SIG-M5 treated with dmso at 0.1 percent for 504 hours (cell line): Measurements from ENCODE around the gene BNC1.
"Not testable (repeated sequence)": the region's sequence is repeated elsewhere in the genome, so short reads cannot be mapped to it uniquely, and the experiment has no call there.

Source experiments
- DNase-seq: peaks from one replicate; lab custom pipeline; 2025; ENCODE audit not compliant: unreplicated experiment; lab: John Stamatoyannopoulos, UW

The BNC1 gene

GRCh38 chr15:83299462-83299861, 15.0 kb upstream of the BNC1 start:
- no peak for DNase-seq

GRCh38 chr15:83295417-83295816, 11.0 kb upstream of the BNC1 start:
- no peak for DNase-seq

GRCh38 chr15:83293201-83293600, 8.7 kb upstream of the BNC1 start:
- DNase-seq, result no peak

GRCh38 chr15:83292317-83292716, 7.9 kb upstream of the BNC1 start:
- DNase-seq, result no peak

- DNase-seq, result no peak
Measured at GRCh38 chr15:83290236-83290635, 5.8 kb upstream of the BNC1 start.

DNA sequence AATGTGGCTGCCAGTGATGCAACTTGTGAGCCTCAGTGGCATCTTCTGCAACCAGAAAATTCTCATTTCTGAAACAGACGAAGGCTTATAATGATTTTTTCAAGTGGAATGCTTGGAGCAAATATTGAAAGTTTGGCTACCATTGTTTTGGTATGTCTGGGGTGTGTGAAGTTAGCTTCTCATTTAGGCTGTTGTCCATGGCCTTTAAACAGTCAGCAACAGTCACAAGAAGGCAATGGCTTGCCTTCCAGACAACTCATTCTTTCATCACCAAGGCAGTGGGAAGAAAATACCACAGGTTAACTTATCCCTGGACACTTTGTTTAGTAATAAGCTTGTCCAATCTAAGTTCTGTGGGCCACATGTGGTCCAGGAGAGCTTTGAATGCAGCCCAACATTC, 4.7 kb upstream of the BNC1 start:
- no peak for DNase-seq

DNA sequence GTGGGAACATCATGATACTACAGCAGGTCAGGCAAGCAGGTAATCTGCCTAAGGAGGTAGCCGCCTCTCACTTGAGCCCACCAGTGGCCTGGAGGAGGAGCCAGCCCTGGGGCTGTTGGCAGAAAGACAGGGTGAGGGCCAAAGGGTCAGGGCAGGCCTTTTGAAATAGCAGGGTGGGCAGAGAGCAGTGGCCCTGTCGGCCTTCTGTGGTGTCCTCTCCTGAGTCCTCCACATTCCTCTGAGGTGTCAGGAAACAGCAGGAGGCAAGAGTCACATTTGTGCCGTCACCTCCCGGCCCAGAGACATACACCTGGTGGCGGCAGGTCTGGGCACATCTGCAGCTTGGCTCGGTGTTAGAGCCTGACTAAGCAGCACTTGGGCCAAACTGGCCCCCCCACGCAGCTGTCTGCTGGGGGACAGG, 3.9 kb upstream of the BNC1 start:
- DNase-seq, result no peak

GRCh38 chr15:83287541-83288027, 3.1 kb upstream of the BNC1 start:
- DNase-seq, result no peak

DNA sequence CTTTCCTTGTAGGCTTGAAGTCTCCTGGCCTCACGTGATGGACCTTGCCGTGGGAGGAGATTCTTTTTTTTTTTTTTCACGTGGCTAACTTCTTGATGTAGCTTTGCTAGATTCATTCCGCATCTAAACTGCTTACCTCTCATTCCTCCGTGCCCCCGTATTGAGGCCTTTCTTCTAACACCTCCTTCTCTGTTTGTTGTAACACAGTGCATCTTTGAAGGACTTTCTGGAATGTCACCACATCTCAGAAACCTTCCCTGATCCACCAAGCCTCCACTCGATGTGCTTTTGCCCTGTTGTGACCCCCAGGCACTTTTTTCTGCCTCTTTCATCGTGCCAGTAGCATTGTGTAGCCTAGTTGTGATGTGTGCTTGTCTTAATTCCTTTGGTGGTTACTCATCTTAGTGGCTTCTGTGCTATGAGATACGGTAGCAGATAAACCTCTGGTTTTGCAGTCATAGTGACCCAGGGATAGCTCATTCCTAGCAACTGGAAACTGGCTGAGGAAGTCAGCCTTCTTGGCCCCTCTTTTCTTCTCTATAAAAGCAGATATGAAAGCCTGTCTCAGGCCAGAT, 1.6 kb upstream of the BNC1 start:
- peak; percentile 2 for DNase-seq

DNA sequence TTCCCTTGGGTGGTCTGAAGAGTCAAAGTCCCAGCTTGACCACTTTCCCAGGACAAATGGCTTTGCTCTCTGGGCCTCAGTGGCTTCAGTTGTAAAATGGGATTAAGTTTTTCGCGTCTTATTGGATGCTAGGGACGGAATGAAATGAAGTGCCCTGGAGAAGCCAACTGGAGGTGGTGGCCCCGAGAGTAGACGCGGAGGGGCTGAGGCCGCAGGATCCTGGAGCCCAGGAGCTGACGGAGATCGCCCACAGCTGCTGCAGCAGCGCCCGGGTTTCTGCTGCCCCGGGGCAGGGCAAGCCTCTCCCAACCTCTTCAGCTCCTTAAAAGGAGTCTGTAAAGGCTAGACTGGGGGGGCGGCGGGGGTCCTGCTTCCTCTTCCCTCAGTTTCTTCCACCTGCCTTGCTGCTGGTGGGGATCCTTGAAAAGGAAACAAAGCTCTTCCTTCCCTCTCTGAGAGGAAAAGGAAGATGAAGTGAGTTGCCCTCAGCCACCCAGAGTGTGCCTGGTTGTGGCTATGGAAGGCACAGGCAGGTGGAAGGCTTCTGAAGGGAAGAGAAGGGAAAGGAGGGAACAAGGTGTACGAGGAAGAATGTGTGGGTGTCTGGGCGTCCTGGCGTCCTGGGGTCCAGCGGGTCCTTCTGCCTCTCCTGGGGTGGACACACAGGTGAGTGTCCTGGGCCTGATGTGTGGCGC, 967 bp upstream of the BNC1 start:
- no peak for DNase-seq

- no peak for DNase-seq
Measured at GRCh38 chr15:83283813-83284558, 478 bp downstream of the BNC1 start.

- DNase-seq, result no peak
Measured at GRCh38 chr15:83283138-83283812, 1.2 kb downstream of the BNC1 start.

GRCh38 chr15:83282776-83283137, 1.7 kb downstream of the BNC1 start:
- DNase-seq, result no peak

DNA sequence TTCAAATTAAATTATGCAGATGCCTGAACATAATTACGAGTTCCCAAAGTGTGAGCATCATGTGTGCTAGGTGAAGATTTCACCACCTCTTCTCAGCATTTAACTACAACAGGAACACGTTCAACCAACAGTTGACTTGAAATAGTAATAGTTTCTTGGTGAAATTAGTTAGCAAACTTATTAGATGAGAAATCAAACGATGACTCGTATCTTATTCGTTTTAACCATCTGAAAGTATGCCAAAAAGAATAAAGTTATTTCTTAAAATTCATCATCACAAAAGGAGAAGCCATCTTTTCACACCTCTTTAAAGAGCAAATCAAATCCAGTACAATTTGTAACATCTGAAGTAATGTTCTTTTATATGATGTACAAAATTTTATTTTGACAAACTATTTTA, 2.3 kb downstream of the BNC1 start:
- DNase-seq, result no peak

GRCh38 chr15:83278191-83278590, 6.3 kb downstream of the BNC1 start:
- no peak for DNase-seq

DNA sequence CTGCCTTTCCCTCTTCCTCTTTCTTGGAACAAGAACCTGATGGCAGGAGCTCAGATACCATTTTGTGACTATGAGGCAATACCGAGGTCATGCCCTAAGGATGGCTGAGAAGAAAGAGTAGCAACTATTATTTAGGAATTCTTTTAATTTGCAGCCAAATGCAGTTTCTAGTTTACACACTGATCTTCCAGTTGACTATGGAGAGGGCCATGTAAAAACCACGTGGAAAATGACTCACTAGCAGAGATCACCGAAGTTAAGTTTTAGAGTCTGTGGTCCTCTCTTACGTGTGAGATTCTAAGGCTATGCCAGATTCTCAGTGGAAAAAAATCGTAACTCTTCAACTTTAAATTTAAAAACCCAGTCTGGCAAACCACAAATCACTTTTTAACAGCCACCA, 7.8 kb downstream of the BNC1 start:
- DNase-seq, result no peak

- no peak for DNase-seq
Measured at GRCh38 chr15:83275412-83275811, 9.1 kb downstream of the BNC1 start.

DNA sequence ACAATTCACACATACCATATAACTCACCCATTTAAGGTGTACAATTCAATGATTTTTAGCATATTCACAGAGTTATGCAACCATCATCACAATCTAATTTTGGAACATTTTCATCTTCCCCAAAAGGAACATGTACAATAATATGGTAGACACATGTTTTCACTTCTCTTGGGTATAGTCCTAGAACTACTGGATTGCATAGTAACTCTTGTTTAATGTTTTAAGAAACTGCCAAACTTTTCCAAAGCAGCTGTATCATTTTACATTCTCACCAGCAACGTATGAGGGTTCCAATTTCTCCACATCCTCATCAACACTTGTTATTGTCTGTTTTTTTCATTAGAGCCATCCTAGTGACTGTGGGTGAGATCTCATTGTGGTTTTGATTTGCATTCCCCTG, 14.3 kb downstream of the BNC1 start:
- DNase-seq, result no peak

- no peak for DNase-seq
Measured at GRCh38 chr15:83268147-83268546, 16.3 kb downstream of the BNC1 start.

DNA sequence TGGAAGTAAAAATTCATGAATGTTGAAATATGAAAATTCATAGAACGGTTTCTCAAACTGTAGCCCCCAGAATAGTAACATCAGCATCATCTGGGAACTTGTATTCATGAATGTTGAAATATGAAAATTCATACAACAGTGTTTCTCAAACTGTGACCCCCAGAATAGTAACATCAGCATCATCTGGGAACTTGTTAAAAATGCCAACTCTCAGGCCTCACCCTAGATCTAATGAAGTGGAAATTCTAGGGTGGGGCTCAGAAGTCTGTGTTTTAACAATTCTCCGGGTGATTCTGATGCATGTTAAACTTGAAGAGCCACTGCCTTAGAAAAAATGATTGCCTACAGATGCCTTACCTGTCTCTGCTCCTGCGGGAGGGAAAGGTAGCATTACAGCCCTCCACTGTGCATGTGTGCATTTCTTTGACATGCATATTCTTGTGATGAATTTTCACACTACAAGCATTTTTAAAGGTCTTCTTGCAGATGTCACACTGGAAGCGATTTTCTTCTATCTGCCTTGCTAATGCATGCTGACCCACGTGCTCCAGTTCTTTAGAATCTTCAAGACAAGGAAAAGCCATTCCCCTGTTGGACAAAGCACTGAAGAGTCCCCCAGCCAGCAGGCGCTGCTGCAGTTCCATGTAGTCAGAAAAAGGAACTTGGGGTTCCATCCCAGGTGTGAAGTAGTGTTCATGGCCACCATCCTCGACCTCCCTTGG, 21.7 kb downstream of the BNC1 start:
- no peak for DNase-seq

GRCh38 chr15:83262181-83262580, 22.3 kb downstream of the BNC1 start:
- not testable (repeated sequence) for DNase-seq
